Head of caudate nucleus (tissue), 42 donors: ENCODE measurements around the gene LAPTM5.

Experiments used
- DNase-seq, 42 donors: peaks; one replicate each; pipeline versions ENCODE4 v3.0.0 to v3.0.0-alpha.2; 2020 to 2021; ENCODE audit warnings: mixed read lengths in 7 of 42
- intact Hi-C: fragments of 100-400 bp; cut with DNase I; formaldehyde crosslinking; loops from one replicate; pipeline ENCODE4 v1.15.0; 2022

LAPTM5 gene

GRCh38 chr1:30726773-30727684, 30.5 kb downstream of the LAPTM5 start:
- DNase-seq: no peak
- intact Hi-C loops: no loop called here

DNA sequence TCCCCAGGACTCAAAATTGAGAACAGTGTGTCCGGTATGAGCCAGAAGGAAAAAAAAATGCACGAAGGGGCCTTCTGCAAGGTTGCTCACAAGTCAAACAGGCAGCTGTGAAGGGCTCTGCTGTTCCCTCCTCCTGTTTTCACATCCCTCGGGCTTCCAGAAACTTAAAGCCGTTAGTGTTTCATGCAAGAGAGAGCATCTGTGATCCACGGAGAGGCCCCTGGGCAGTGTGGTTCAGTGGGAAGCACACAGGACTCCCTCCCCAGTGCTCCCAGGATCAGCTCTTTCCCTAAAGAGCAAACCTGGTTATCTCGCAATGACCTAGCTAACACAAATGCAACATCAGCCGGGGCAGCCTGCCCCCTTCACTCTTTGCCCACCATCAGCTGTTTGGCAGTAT, 31.3 kb downstream of the LAPTM5 start:
- intact Hi-C loops: no loop called here
- no peak for DNase-seq

GRCh38 chr1:30725450-30726095, 32.0 kb downstream of the LAPTM5 start:
- intact Hi-C loops: no loop called here
- DNase-seq: peak in 20 of 42 donors; percentile 33 to 78 (median 54)

- no peak for DNase-seq
- intact Hi-C loops: no loop called here
Observed at GRCh38 chr1:30724655-30725421, 32.7 kb downstream of the LAPTM5 start.

GRCh38 chr1:30724175-30724574, 33.4 kb downstream of the LAPTM5 start:
- intact Hi-C loops: no loop called here
- no peak for DNase-seq

GRCh38 chr1:30723331-30723755, 34.2 kb downstream of the LAPTM5 start, which contains the start of gene MATN1:
Gene MATN1, minus strand, starts transcription at chr1:30723585. Its CDS starts 34 bp downstream, at chr1:30723551.
- intact Hi-C loops: no loop called here

GRCh38 chr1:30721812-30722537, 35.6 kb downstream of the LAPTM5 start:
- intact Hi-C loops: no loop called here
- DNase-seq: peak in 1 of 42 donors; percentile 43

More at GRCh38 chr1:30723331-30723755, 34.2 kb downstream of the LAPTM5 start, which contains the start of gene MATN1:
- DNase-seq: no peak

- DNase-seq: no peak
- intact Hi-C loops: no loop called here
Observed at GRCh38 chr1:30721341-30721793, 36.2 kb downstream of the LAPTM5 start.

GRCh38 chr1:30720271-30721223, 37.0 kb downstream of the LAPTM5 start:
- DNase-seq: no peak
- intact Hi-C loops: no loop called here

- peak in 7 of 42 donors; percentile 82 to 90 (median 87) for DNase-seq
- intact Hi-C loops: loop anchor here (1.0 to 5.0 kb wide), 3 partner anchors 60 to 1487 kb away; partner anchors contain the start of gene MECR
Observed at GRCh38 chr1:30719406-30720270, 37.9 kb downstream of the LAPTM5 start.

GRCh38 chr1:30718636-30719405, 38.8 kb downstream of the LAPTM5 start:
- peak in 36 of 42 donors; percentile 53 to 95 (median 90) for DNase-seq
- intact Hi-C loops: loop anchor here (1.0 to 5.0 kb wide), 3 partner anchors 60 to 1487 kb away; partner anchors contain the start of gene MECR

DNA sequence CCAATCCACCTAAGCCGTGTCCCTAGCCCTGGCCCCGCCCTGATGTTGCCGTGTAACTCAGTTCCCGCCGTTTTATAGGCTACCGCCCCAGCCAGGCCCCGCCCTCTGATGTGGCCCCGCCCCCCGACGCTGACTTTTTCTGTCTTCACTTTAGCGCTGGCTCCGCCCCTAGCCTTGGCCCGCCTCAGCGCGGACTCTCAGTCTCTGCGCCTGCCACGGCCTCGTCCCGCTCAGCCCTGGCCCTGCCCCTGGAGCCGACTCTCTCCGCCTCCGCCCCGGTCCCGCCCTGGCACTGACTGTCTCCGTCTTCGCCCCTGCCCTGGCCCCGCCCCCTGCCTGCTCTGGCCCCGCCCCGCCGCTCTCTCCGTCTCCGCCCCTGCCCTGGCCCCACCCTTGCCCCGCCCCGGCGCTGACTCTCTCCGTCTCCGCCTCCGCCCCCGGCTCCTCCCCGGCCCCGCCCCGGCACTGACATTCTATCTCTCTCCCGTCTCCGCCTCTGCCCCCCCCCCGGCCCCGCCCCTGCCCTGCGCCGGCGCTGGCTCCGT, 39.4 kb downstream of the LAPTM5 start:
- intact Hi-C loops: loop anchor here (2.0 to 5.0 kb wide), 2 partner anchors 193 to 1486 kb away; partner anchors contain the start of gene MECR

GRCh38 chr1:30716646-30717045, 40.9 kb downstream of the LAPTM5 start:
- intact Hi-C loops: loop anchor here (5.0 kb wide), 1 partner anchor 1484 kb away; the partner anchor contains the start of gene MECR
- no peak for DNase-seq

More for the DNA sequence above, 39.4 kb downstream of the LAPTM5 start:
- peak; percentile 98 to 100 (median 100) for DNase-seq

GRCh38 chr1:30715886-30716285, 41.7 kb downstream of the LAPTM5 start:
- no peak for DNase-seq
- intact Hi-C loops: loop anchor here (5.0 kb wide), 1 partner anchor 1484 kb away; the partner anchor contains the start of gene MECR

- no peak for DNase-seq
- intact Hi-C loops: loop anchor here (5.0 kb wide), 1 partner anchor 1483 kb away; the partner anchor contains the start of gene MECR
Observed at GRCh38 chr1:30715216-30715615, 42.4 kb downstream of the LAPTM5 start.
